B cell (primary cell): ENCODE results near the gene HEPACAM.

ENCODE experiments used
- EZH2 ChIP-seq: IDR thresholded peaks from 2 replicates; pipeline ENCODE4 v1.6.1; 2012; ENCODE audit warnings: borderline replicate concordance, low read depth, mild to moderate bottlenecking, moderate library complexity, low read length; ENCODE audit not compliant: insufficient read depth, poor library complexity, severe bottlenecking
- TF ChIP-seq, protein P1 (sequence below): fragments of 200-600 bp; IDR thresholded peaks from one replicate; pipeline ENCODE4 v1.8.0; 2022; ENCODE audit warnings: antibody characterized with exemption, mild to moderate bottlenecking

GRCh38 chr11:124930799-124931198, 5.0 kb downstream of the HEPACAM start:
- TF ChIP-seq, protein P1, sequence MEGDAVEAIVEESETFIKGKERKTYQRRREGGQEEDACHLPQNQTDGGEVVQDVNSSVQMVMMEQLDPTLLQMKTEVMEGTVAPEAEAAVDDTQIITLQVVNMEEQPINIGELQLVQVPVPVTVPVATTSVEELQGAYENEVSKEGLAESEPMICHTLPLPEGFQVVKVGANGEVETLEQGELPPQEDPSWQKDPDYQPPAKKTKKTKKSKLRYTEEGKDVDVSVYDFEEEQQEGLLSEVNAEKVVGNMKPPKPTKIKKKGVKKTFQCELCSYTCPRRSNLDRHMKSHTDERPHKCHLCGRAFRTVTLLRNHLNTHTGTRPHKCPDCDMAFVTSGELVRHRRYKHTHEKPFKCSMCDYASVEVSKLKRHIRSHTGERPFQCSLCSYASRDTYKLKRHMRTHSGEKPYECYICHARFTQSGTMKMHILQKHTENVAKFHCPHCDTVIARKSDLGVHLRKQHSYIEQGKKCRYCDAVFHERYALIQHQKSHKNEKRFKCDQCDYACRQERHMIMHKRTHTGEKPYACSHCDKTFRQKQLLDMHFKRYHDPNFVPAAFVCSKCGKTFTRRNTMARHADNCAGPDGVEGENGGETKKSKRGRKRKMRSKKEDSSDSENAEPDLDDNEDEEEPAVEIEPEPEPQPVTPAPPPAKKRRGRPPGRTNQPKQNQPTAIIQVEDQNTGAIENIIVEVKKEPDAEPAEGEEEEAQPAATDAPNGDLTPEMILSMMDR, result no peak
- TF ChIP-seq EZH2, result no peak
